CD14-positive monocyte (primary cell): Measurements from ENCODE around the gene HADHA. TPM values are rescaled to one million over a fixed set of nuclear protein-coding genes. Genes with fewer than 3 reads are reported as not detected.

Source experiments
- DNase-seq, 3 donors: peaks; one replicate each; pipeline ENCODE4 v3.0.0-alpha.2; 2011 to 2022
- H2AFZ ChIP-seq: 2 replicates; pipeline ENCODE4 v1.6.0; 2012; ENCODE audit warnings: mild to moderate bottlenecking, low read depth, low read length, inconsistent platforms; ENCODE audit not compliant: insufficient read depth, poor library complexity, severe bottlenecking
- H3K27ac ChIP-seq, 2 donors: 1 replicate in 1 of 2; 2 replicates in 1 of 2; pipeline ENCODE4 v1.5.1; 2012 to 2013; ENCODE audit warnings: low read length in 2 of 2, control low read depth in 1 of 2, inconsistent platforms in 1 of 2, low read depth in 1 of 2, mild to moderate bottlenecking in 1 of 2
- H3K27me3 ChIP-seq, 2 donors: one replicate each; pipeline versions ENCODE4 v1.6.0 to v1.6.1; 2011 to 2013; ENCODE audit warnings: low read length in 2 of 2; ENCODE audit not compliant: control insufficient read depth in 2 of 2, insufficient read depth in 2 of 2
- H3K36me3 ChIP-seq, 2 donors: replicated peaks in 1 of 2; 1 replicate in 1 of 2; 2 replicates in 1 of 2; pipeline versions ENCODE4 v1.5.1 to v1.6.1; 2012 to 2013; ENCODE audit warnings: low read length in 2 of 2, control low read depth in 1 of 2, inconsistent platforms in 1 of 2, mild to moderate bottlenecking in 1 of 2; ENCODE audit not compliant: insufficient read depth in 2 of 2, control insufficient read depth in 1 of 2
- H3K4me1 ChIP-seq, 2 donors: 1 replicate in 1 of 2; 2 replicates in 1 of 2; pipeline versions ENCODE4 v1.5.1 to v1.6.1; 2012 to 2013; ENCODE audit warnings: low read length in 2 of 2, control low read depth in 1 of 2, inconsistent platforms in 1 of 2, mild to moderate bottlenecking in 1 of 2, moderate library complexity in 1 of 2; ENCODE audit not compliant: insufficient read depth in 2 of 2, control insufficient read depth in 1 of 2
- H3K4me2 ChIP-seq: replicated peaks from 2 replicates; pipeline ENCODE3; 2012; ENCODE audit warnings: low read length, moderate library complexity, mild to moderate bottlenecking; ENCODE audit not compliant: poor library complexity, severe bottlenecking; ENCODE audit errors: extremely low read depth
- H3K4me3 ChIP-seq, 3 experiments: fragments of 200-600 bp in 1 of 3; sonication (generic) in 1 of 3; replicated peaks in 1 of 3; 1 replicate in 2 of 3; 2 replicates in 1 of 3; pipeline ENCODE4 v1.5.1; 2011 to 2013; ENCODE audit warnings: low read length in 3 of 3, mild to moderate bottlenecking in 3 of 3, control low read depth in 2 of 3, low read depth in 2 of 3, inconsistent platforms in 1 of 3, moderate library complexity in 1 of 3
- H3K79me2 ChIP-seq: 2 replicates; pipeline ENCODE4 v1.6.0; 2012; ENCODE audit warnings: mild to moderate bottlenecking, control low read depth, inconsistent platforms, low read length, moderate library complexity; ENCODE audit not compliant: insufficient read depth
- H3K9ac ChIP-seq: 2 replicates; pipeline ENCODE4 v1.6.0; 2017; ENCODE audit warnings: low read length, mild to moderate bottlenecking; ENCODE audit not compliant: insufficient read depth, poor library complexity, severe bottlenecking
- H3K9me3 ChIP-seq, 2 donors: replicated peaks in 1 of 2; 1 replicate in 1 of 2; 2 replicates in 1 of 2; pipeline versions ENCODE4 v1.5.1 to v1.6.1; 2012 to 2013; ENCODE audit warnings: low read length in 2 of 2, control low read depth in 1 of 2; ENCODE audit not compliant: control insufficient read depth in 1 of 2, insufficient read depth in 1 of 2
- H4K20me1 ChIP-seq: 2 replicates; pipeline ENCODE4 v1.6.0; 2012; ENCODE audit warnings: mild to moderate bottlenecking, low read length, control low read depth, moderate library complexity; ENCODE audit not compliant: insufficient read depth
- H3K27ac Mint-ChIP-seq, 7 donors: one replicate each; pipeline ENCODE4 v1.8.0; 2020; ENCODE audit warnings: mild to moderate bottlenecking in 7 of 7, mixed read lengths in 7 of 7, moderate library complexity in 6 of 7, inconsistent platforms in 2 of 7
- H3K27me3 Mint-ChIP-seq, 3 donors: one replicate each; pipeline ENCODE4 v1.8.0; 2021 to 2022; ENCODE audit warnings: low read depth in 3 of 3, mild to moderate bottlenecking in 3 of 3, mixed read lengths in 3 of 3, moderate library complexity in 3 of 3, inconsistent platforms in 1 of 3
- H3K36me3 Mint-ChIP-seq, 2 donors: one replicate each; pipeline ENCODE4 v1.8.0; 2020; ENCODE audit warnings: mixed read lengths in 2 of 2, inconsistent platforms in 1 of 2, mild to moderate bottlenecking in 1 of 2
- H3K4me1 Mint-ChIP-seq: one replicate; pipeline ENCODE4 v1.8.0; 2020; ENCODE audit warnings: mild to moderate bottlenecking, mixed read lengths
- H3K4me3 Mint-ChIP-seq, 2 donors: one replicate each; pipeline ENCODE4 v1.8.0; 2020; ENCODE audit warnings: mild to moderate bottlenecking in 2 of 2, mixed read lengths in 2 of 2, moderate library complexity in 1 of 2
- H3K9me3 Mint-ChIP-seq, 7 donors: one replicate each; pipeline ENCODE4 v1.8.0; 2020 to 2022; ENCODE audit warnings: mixed read lengths in 7 of 7, mild to moderate bottlenecking in 6 of 7, moderate library complexity in 6 of 7, inconsistent platforms in 2 of 7
- CTCF ChIP-seq: fragments of 200-600 bp; IDR thresholded peaks from one replicate; pipeline ENCODE4 v1.8.0; 2022; ENCODE audit warnings: antibody characterized with exemption, mild to moderate bottlenecking
- WGBS: methylation state at CpG from one replicate; pipeline ENCODE4 v1.1.5; 2013; ENCODE audit warnings: missing lambda C conversion rate; ENCODE audit not compliant: insufficient coverage; 5-methylcytosine and 5-hydroxymethylcytosine counted together
- intact Hi-C, 2 donors: fragments of 100-400 bp; cut with micrococcal nuclease; formaldehyde crosslinking; loops; one replicate each; pipeline versions ENCODE4 v1.15.0 to v1.15.1; 2023
- polyA plus RNA-seq, 3 donors: library from polyadenylated mRNA; depleted of rRNA in 1 of 3; unstranded in 2 of 3; stranded (reverse) in 1 of 3; fragments of 300-500 nt in 2 of 3; fragments of >200 nt in 1 of 3; fragmentation: Illumina TruSeq in 2 of 3; gene quantifications; 1 replicate in 2 of 3; 2 replicates in 1 of 3; pipeline ENCODE4 v1.2.3, GENCODE V29; 2012 to 2021

HADHA gene
- polyA plus RNA-seq, 3 donors: 60.2 to 187 (median 155) TPM

GRCh38 chr2:26276484-26277227 lies 32.2 kb upstream of the HADHA start:
- H3K4me1 ChIP-seq: peaks cover 25 to 31% of the 10 kb centered on the region in 2 donors
- no peak overlapping the region for H2AFZ ChIP-seq
- H3K9me3 ChIP-seq: no peaks in the 10 kb centered on the region
- no peaks in the 10 kb centered on the region for H4K20me1 ChIP-seq
- Mint-ChIP-seq H3K27ac (peak overlapping the region in 2 of 7 donors; percentile 4 to 31), H3K27me3 (no peaks in the 10 kb centered on the region), H3K4me1 (peaks cover 29% of the 10 kb centered on the region), H3K36me3 (peaks cover 61 to 71% of the 10 kb centered on the region in 2 donors), H3K4me3 (no peak overlapping the region), H3K9me3 (no peaks in the 10 kb centered on the region)
- H3K4me3 ChIP-seq: no peak overlapping the region
- H3K4me2 ChIP-seq: no peak overlapping the region
- no peak for DNase-seq
- 95% methylated on average over 3 of the region's 4 CpGs for WGBS
- intact Hi-C loops: no loop called here
- H3K36me3 ChIP-seq: peaks cover 53 to 67% of the 10 kb centered on the region in 2 donors
- TF ChIP-seq CTCF: no peak
- no peak overlapping the region for H3K9ac ChIP-seq
- H3K27me3 ChIP-seq: no peaks in the 10 kb centered on the region
- H3K27ac ChIP-seq: peak overlapping the region in 1 of 2 donors; percentile 52
- peaks cover 5% of the 10 kb centered on the region for H3K79me2 ChIP-seq

GRCh38 chr2:26274058-26274613 lies 29.7 kb upstream of the HADHA start:
- H3K4me1 ChIP-seq: peaks cover 46 to 49% of the 10 kb centered on the region in 2 donors
- intact Hi-C loops: no loop called here
- TF ChIP-seq CTCF: no peak

More at GRCh38 chr2:26274058-26274613, 29.7 kb upstream of the HADHA start:
- H3K9me3 ChIP-seq: no peaks in the 10 kb centered on the region
- peaks cover 28 to 42% of the 10 kb centered on the region in 2 donors for H3K36me3 ChIP-seq
- peak overlapping the region; percentile 29 to 87 for H3K27ac ChIP-seq
- H3K4me2 ChIP-seq: peak overlapping the region; percentile 18
- Mint-ChIP-seq H3K27me3 (no peaks in the 10 kb centered on the region), H3K36me3 (peaks cover 38 to 49% of the 10 kb centered on the region in 2 donors), H3K9me3 (no peaks in the 10 kb centered on the region), H3K4me1 (peaks cover 48% of the 10 kb centered on the region), H3K27ac (peak overlapping the region; percentile 73 to 90 (median 86)), H3K4me3 (no peak overlapping the region)
- 27% methylated on average over 3 of the region's 5 CpGs for WGBS
- H3K4me3 ChIP-seq: no peak overlapping the region
- H3K9ac ChIP-seq: no peak overlapping the region
- no peak overlapping the region for H2AFZ ChIP-seq
- H4K20me1 ChIP-seq: no peaks in the 10 kb centered on the region
- peaks cover 12% of the 10 kb centered on the region for H3K79me2 ChIP-seq
- DNase-seq: peak; percentile 82 to 93 (median 90)
- H3K27me3 ChIP-seq: no peaks in the 10 kb centered on the region
